K562 (cell line): ENCODE measurements around the gene ILDR1. TPM values are rescaled to one million over a fixed set of nuclear protein-coding genes. Genes with fewer than 3 reads are reported as not detected.

Source experiments
- ATAC-seq: fragments of 200-7000 bp; cut with Tn5 transposase; 3 replicates; pipeline ENCODE4 v1.9.1; 2020; ENCODE audit warnings: moderate library complexity
- BruUV-seq: library from RNA; stranded (reverse); fragments of 400-500 nt; replicated peaks from 2 replicates; lab custom pipeline; 2021; lab: Mats Ljungman, UMichigan
- CTCF ChIA-PET: fragments of 300-600 bp; formaldehyde crosslinking; extraction: SDS; loops from one replicate; lab custom pipeline; 2021; ENCODE audit warnings: low intra/inter-chr PET ratio; lab: Yijun Ruan, JAX
- POLR2A ChIA-PET: fragments of 300-600, 350-650 bp; sonication (Branson Sonifier 250); formaldehyde crosslinking; extraction: SDS; loops from one replicate; lab custom pipeline; 2021; ENCODE audit warnings: antibody characterized with exemption, inconsistent platforms; lab: Yijun Ruan, JAX
- DNase-seq, 4 experiments: peaks; one replicate each; pipeline versions ENCODE4 v3.0.0 to v3.0.0-alpha.2; 2011 to 2018; ENCODE audit warnings: low spot score in 3 of 4, mixed read lengths in 3 of 4; ENCODE audit errors: extremely low read depth in 1 of 4
- FAIRE-seq: peaks from 2 replicates; lab custom pipeline; 2011; peaks lifted over from hg19 to GRCh38; lab: Jason Lieb, UNC
- H2AFZ ChIP-seq: 2 replicates; pipeline ENCODE4 v1.6.0; 2011; ENCODE audit warnings: low read depth, low read length, control low read depth, inconsistent platforms
- H3K27ac ChIP-seq: fragments of 200-600 bp; 3 replicates; pipeline ENCODE4 v1.8.0; 2011; ENCODE audit warnings: low read depth, mild to moderate bottlenecking, control low read depth, inconsistent platforms, low read length, moderate library complexity, mixed read lengths; ENCODE audit errors: extremely low read depth
- H3K27me3 ChIP-seq, 2 experiments: fragments of 300-600 bp in 1 of 2; 2 replicates in 1 of 2; 3 replicates in 1 of 2; pipeline versions ENCODE4 v1.6.0 to v1.8.0; 2011; ENCODE audit warnings: inconsistent platforms in 2 of 2, low read length in 2 of 2, mild to moderate bottlenecking in 1 of 2, mixed read lengths in 1 of 2, moderate library complexity in 1 of 2; ENCODE audit not compliant: control insufficient read depth in 2 of 2, insufficient read depth in 2 of 2
- H3K36me3 ChIP-seq: fragments of 300-600 bp; 3 replicates; pipeline ENCODE4 v1.8.0; 2011; ENCODE audit warnings: mild to moderate bottlenecking, low read length, inconsistent platforms; ENCODE audit not compliant: control insufficient read depth, insufficient read depth
- H3K4me1 ChIP-seq, 2 experiments: fragments of 200-600 bp in 1 of 2; replicated peaks in 1 of 2; 2 replicates in 1 of 2; 3 replicates in 1 of 2; pipeline versions ENCODE4 v1.5.1 to v1.8.0; 2011; ENCODE audit warnings: inconsistent platforms in 2 of 2, low read length in 2 of 2, mild to moderate bottlenecking in 1 of 2, mixed read lengths in 1 of 2, moderate library complexity in 1 of 2; ENCODE audit not compliant: control insufficient read depth in 2 of 2, insufficient read depth in 2 of 2
- H3K4me2 ChIP-seq: 2 replicates; pipeline ENCODE4 v1.6.1; 2011; ENCODE audit warnings: low read length, control low read depth, inconsistent platforms, mixed read lengths; ENCODE audit not compliant: insufficient read depth
- H3K4me3 ChIP-seq: fragments of 200-600 bp; sonication (generic), shearing (Covaris generic); 2 replicates; pipeline ENCODE4 v1.5.1; 2016; ENCODE audit warnings: control low read depth, inconsistent platforms
- H3K79me2 ChIP-seq: fragments of 200-600 bp; 3 replicates; pipeline ENCODE4 v1.8.0; 2011; ENCODE audit warnings: low read length, inconsistent platforms; ENCODE audit not compliant: control insufficient read depth, insufficient read depth
- H3K9ac ChIP-seq, 2 experiments: 2 replicates each; pipeline versions ENCODE4 v1.6.0 to v1.6.1; 2011; ENCODE audit warnings: low read depth in 2 of 2, low read length in 2 of 2, control low read depth in 1 of 2, inconsistent platforms in 1 of 2, mild to moderate bottlenecking in 1 of 2, mixed read lengths in 1 of 2; ENCODE audit not compliant: insufficient read depth in 1 of 2
- H3K9me1 ChIP-seq: one replicate; pipeline ENCODE4 v1.6.0; 2011; ENCODE audit warnings: inconsistent platforms, mild to moderate bottlenecking, low read length, moderate library complexity; ENCODE audit not compliant: control insufficient read depth, insufficient read depth
- H3K9me3 ChIP-seq: replicated peaks from 2 replicates; pipeline ENCODE4 v1.5.1; 2011; ENCODE audit warnings: low read depth, low read length, inconsistent platforms; ENCODE audit not compliant: control insufficient read depth, insufficient read depth
- H4K20me1 ChIP-seq: replicated peaks from 2 replicates; pipeline ENCODE4 v1.6.1; 2011; ENCODE audit warnings: low read length, inconsistent platforms, mixed read lengths; ENCODE audit not compliant: control insufficient read depth, insufficient read depth
- CBX2 ChIP-seq: fragments of 200-600 bp; sonication (generic); IDR thresholded peaks from one replicate; pipeline ENCODE4 v1.6.1; 2012; ENCODE audit warnings: mild to moderate bottlenecking, low read length, inconsistent platforms; ENCODE audit not compliant: insufficient read depth, poor library complexity, severe bottlenecking
- DACH1 ChIP-seq: fragments of 450-650 bp; IDR thresholded peaks from 2 replicates; pipeline ENCODE4 v1.6.1; 2018; ENCODE audit not compliant: partially characterized antibody
- HNRNPLL ChIP-seq: fragments of 200-400 bp; formaldehyde crosslinking; IDR thresholded peaks from 2 replicates; pipeline ENCODE4 v1.6.1; 2017; ENCODE audit warnings: low read length, low read depth, mild to moderate bottlenecking; ENCODE audit not compliant: poor library complexity, severe bottlenecking
- LCOR ChIP-seq: sonication (generic); formaldehyde crosslinking; IDR thresholded peaks from 2 replicates; pipeline ENCODE4 v1.8.0; 2022; ENCODE audit warnings: mild to moderate bottlenecking, missing genetic modification reagents
- MAFK ChIP-seq: IDR thresholded peaks from 2 replicates; pipeline ENCODE4 v1.6.1; 2011; ENCODE audit warnings: low read length, improper control_type of control experiment
- PHF8 ChIP-seq: fragments of 200-600 bp; sonication (generic); IDR thresholded peaks from 2 replicates; pipeline ENCODE4 v1.6.1; 2012; ENCODE audit warnings: mixed run types, mild to moderate bottlenecking, inconsistent platforms, low read length, moderate library complexity, borderline replicate concordance
- SIX5 ChIP-seq, 2 experiments: IDR thresholded peaks; 2 replicates each; pipeline ENCODE4 v1.6.1; 2011; ENCODE audit warnings: low read length in 2 of 2, borderline replicate concordance in 1 of 2, low read depth in 1 of 2, mild to moderate bottlenecking in 1 of 2, moderate library complexity in 1 of 2; ENCODE audit not compliant: insufficient read depth in 1 of 2
- STAT5A ChIP-seq: IDR thresholded peaks from 2 replicates; pipeline ENCODE4 v1.6.1; 2012; ENCODE audit warnings: low read length, inconsistent platforms, borderline replicate concordance
- TBL1XR1 ChIP-seq, 2 experiments: IDR thresholded peaks; 2 replicates each; pipeline ENCODE4 v1.6.1; 2012; ENCODE audit warnings: improper control_type of control experiment in 2 of 2, low read length in 2 of 2, mild to moderate bottlenecking in 1 of 2
- XRCC5 ChIP-seq: fragments of 200-400 bp; formaldehyde crosslinking; IDR thresholded peaks from 2 replicates; pipeline ENCODE4 v1.6.1; 2017; ENCODE audit warnings: low read depth, mild to moderate bottlenecking, low read length
- ZBTB7A ChIP-seq: IDR thresholded peaks from 2 replicates; pipeline ENCODE4 v1.6.1; 2011; ENCODE audit warnings: low read depth, mild to moderate bottlenecking, low read length, moderate library complexity, borderline replicate concordance; ENCODE audit not compliant: control insufficient read depth
- ZNF134 ChIP-seq: fragments of 250-450 bp; sonication (Bioruptor Pico); conservative IDR thresholded peaks from 2 replicates; pipeline ENCODE4 v1.4.0; 2020
- in situ Hi-C: fragments of 300-500 bp; cut with MboI; formaldehyde crosslinking; loops from 4 replicates; pipeline ENCODE4 v1.15.0; 2018; ENCODE audit warnings: inconsistent platforms, mixed read lengths
- intact Hi-C: fragments of 100-400 bp; cut with micrococcal nuclease; formaldehyde crosslinking; loops from 2 replicates; pipeline ENCODE4 v1.14.2; 2022
- polyA plus RNA-seq, 8 experiments: library from polyadenylated mRNA; depleted of rRNA in 4 of 8; stranded (reverse) in 5 of 8; unstranded in 3 of 8; fragments of >200 nt; fragmentation: Nextera tagmentation in 2 of 8; fragmentation: Illumina TruSeq in 1 of 8; extraction: Ambion mirVana in 2 of 8; extraction: Trizol in 1 of 8; gene quantifications; 2 replicates each; pipeline versions ENCODE4 v1.2.1 to v1.2.3, GENCODE V29; 2011 to 2014; ENCODE audit warnings: inconsistent platforms in 1 of 8, missing spikeins in 1 of 8
- total RNA-seq, 7 experiments: library from RNA; depleted of rRNA in 6 of 7; stranded (reverse); fragments of >200 nt in 6 of 7; fragmentation: Illumina TruSeq in 2 of 7; extraction: Trizol in 2 of 7; gene quantifications; 2 replicates each; pipeline versions ENCODE4 v1.2.1 to v1.2.3, GENCODE V29; 2011 to 2021; ENCODE audit warnings: low replicate concordance in 1 of 7
- TF ChIP-seq, protein P1 (sequence below): sonication (generic); formaldehyde crosslinking; IDR thresholded peaks from 2 replicates; pipeline ENCODE4 v1.8.0; 2022; ENCODE audit warnings: mild to moderate bottlenecking, low read depth, missing genetic modification reagents

Gene ILDR1
- total and polyA plus RNA-seq, 9 of the 15 experiments (the other 6 are each of a cell fraction or from before 2014, with no cell fraction given), result 0.04 TPM; not detected in 8

DNA sequence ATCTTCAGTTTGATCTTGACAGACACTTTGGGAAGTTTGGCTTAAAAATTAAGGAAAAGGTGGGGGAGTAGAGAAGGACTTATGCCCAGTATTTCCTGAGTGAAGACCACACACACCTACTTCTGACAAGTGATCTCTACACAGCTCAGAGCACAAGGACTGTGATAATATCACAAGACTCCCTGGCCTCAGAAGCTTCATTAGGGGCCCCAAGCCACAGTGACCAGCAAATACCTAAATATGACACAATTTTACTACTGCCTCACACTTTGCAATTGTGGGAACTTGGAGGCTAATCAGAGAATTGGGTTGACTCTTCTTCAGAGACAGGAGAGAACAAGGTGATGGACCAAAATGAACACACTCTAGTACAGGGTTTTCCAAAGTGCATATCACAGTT lies 2.6 kb downstream of the ILDR1 start:
- in situ Hi-C loops (no loop called here), intact Hi-C loops (no loop called here)
- Histone ChIP-seq H3K9me3 (no peaks in the 10 kb centered on the region), H4K20me1 (no peaks in the 10 kb centered on the region), H3K27me3 (peaks cover 0 to 7% of the 10 kb centered on the region in 2 experiments; a peak in 1 of 5 replicates), H3K36me3 (no peaks in the 10 kb centered on the region), H3K4me3 (no peak overlapping the region), H3K9ac (no peak overlapping the region), H3K9me1 (no peaks in the 10 kb centered on the region), H3K27ac (no peak overlapping the region), H2AFZ (no peak overlapping the region), H3K79me2 (no peaks in the 10 kb centered on the region), H3K4me1 (peaks cover 0 to 7% of the 10 kb centered on the region in 2 experiments; a peak in 2 of 5 replicates), H3K4me2 (no peak overlapping the region)
- ChIA-PET CTCF (no interaction called here), POLR2A (interaction anchor here (0.6 to 1.8 kb wide), 2 partner anchors 9 to 27 kb away, joined by 3 to 7 read pairs; no protein-coding TSS in a partner anchor)
- FAIRE-seq (no peak), DNase-seq (no peak)
- BruUV-seq, result no TSS peak
- TF ChIP-seq STAT5A, result no peak
- TF ChIP-seq ZBTB7A, result no peak
- TF ChIP-seq MAFK, result no peak
- TF ChIP-seq HNRNPLL, result no peak
- TF ChIP-seq DACH1, result no peak
- no peak for TF ChIP-seq ZNF134 (CRISPR knock-in tag)
- TF ChIP-seq SIX5 (IDR thresholded peaks at IDR 0.05; ENCODE audit: borderline replicate concordance in 1 of 2, insufficient read depth in 1 of 2, low read depth in 1 of 2, low read length in 2 of 2), result no peak
- no peak for TF ChIP-seq XRCC5
- TF ChIP-seq, protein P1, sequence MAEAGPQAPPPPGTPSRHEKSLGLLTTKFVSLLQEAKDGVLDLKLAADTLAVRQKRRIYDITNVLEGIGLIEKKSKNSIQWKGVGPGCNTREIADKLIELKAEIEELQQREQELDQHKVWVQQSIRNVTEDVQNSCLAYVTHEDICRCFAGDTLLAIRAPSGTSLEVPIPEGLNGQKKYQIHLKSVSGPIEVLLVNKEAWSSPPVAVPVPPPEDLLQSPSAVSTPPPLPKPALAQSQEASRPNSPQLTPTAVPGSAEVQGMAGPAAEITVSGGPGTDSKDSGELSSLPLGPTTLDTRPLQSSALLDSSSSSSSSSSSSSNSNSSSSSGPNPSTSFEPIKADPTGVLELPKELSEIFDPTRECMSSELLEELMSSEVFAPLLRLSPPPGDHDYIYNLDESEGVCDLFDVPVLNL (CRISPR knock-in tag), result no peak
- TF ChIP-seq PHF8, result no peak
- TF ChIP-seq LCOR (CRISPR knock-in tag), result no peak
- no peak for TF ChIP-seq TBL1XR1 (IDR thresholded peaks at IDR 0.05; ENCODE audit: low read length in 2 of 2)
- TF ChIP-seq CBX2, result no peak
- TF ChIP-seq, all 486 proteins: peak for 0
- ATAC-seq, result no peak
